Mucosa of descending colon (tissue), 3 donors: ENCODE measurements around the gene GABRG3. TPM values are rescaled to one million over a fixed set of nuclear protein-coding genes. Genes with fewer than 3 reads are reported as not detected.

ENCODE experiments used
- ATAC-seq: fragments of 200-7000 bp; cut with Tn5 transposase; one replicate; pipeline ENCODE4 v1.9.1; 2020; ENCODE audit warnings: mild to moderate bottlenecking, moderate library complexity
- DNase-seq, 3 donors: peaks; one replicate each; pipeline ENCODE4 v3.0.0-alpha.2; 2020
- H3K36me3 ChIP-seq: fragments of 200-600 bp; one replicate; pipeline ENCODE4 v1.8.0; 2021; ENCODE audit warnings: low read depth, mild to moderate bottlenecking
- H3K4me1 ChIP-seq: fragments of 200-600 bp; one replicate; pipeline ENCODE4 v1.8.0; 2021; ENCODE audit warnings: low read depth, mild to moderate bottlenecking
- H3K4me3 ChIP-seq: fragments of 200-600 bp; one replicate; pipeline ENCODE4 v1.8.0; 2021; ENCODE audit warnings: mild to moderate bottlenecking
- H3K9me3 ChIP-seq: fragments of 200-600 bp; one replicate; pipeline ENCODE4 v1.8.0; 2021; ENCODE audit warnings: mild to moderate bottlenecking
- CTCF ChIP-seq: fragments of 200-600 bp; IDR thresholded peaks from one replicate; pipeline ENCODE4 v1.8.0; 2022; ENCODE audit warnings: antibody characterized with exemption, mild to moderate bottlenecking
- intact Hi-C, 2 donors: fragments of 100-400 bp; cut with DNase I in 1 of 2; cut with micrococcal nuclease in 1 of 2; formaldehyde crosslinking; loops; one replicate each; pipeline versions ENCODE4 v1.11.0 to v1.11.1; 2022; cut with DNase I, micrococcal nuclease
- total RNA-seq, 3 donors: library from RNA; stranded (reverse); fragmentation: NEBNext Ultra II Directional in 2 of 3; extraction: Animal tissue kit (Norgen Biotek cat#: 25700) in 2 of 3; gene quantifications; one replicate each; pipeline versions ENCODE4 v1.2.1 to v1.2.4, GENCODE V29; 2021 to 2023
- donor health status: DM: no; HTN: no; CAD: no; lungs with moderate emphysema.
- donor health status: DM: no; HTN: no; CAD: no.
- donor health status: DM: no; HTN: yes; CAD: no.

GABRG3 gene
- total RNA-seq, 3 donors from 2014 or later: 0.03 TPM; not detected in 2

GRCh38 chr15:26971271-26972018, 464 bp downstream of the GABRG3 start:
- Histone ChIP-seq H3K9me3 (peaks cover 32% of the 10 kb centered on the region), H3K4me1 (no peaks in the 10 kb centered on the region), H3K36me3 (no peaks in the 10 kb centered on the region), H3K4me3 (no peak overlapping the region)
- intact Hi-C loops: no loop called here
- ATAC-seq (no peak), DNase-seq (no peak)
- TF ChIP-seq CTCF: no peak

GRCh38 chr15:26972636-26973035, 1.7 kb downstream of the GABRG3 start:
- no peak for ATAC-seq
- peaks cover 21% of the 10 kb centered on the region for H3K9me3 ChIP-seq
- H3K4me3 ChIP-seq: no peak overlapping the region
- H3K4me1 ChIP-seq: no peaks in the 10 kb centered on the region
- no peaks in the 10 kb centered on the region for H3K36me3 ChIP-seq
- TF ChIP-seq CTCF: no peak
- DNase-seq: no peak
- intact Hi-C loops: no loop called here

- Histone ChIP-seq H3K36me3 (no peaks in the 10 kb centered on the region), H3K4me1 (no peaks in the 10 kb centered on the region), H3K4me3 (no peak overlapping the region), H3K9me3 (peaks cover 14% of the 10 kb centered on the region)
- no peak for TF ChIP-seq CTCF
- ATAC-seq: no peak
- no peak for DNase-seq
- intact Hi-C loops: no loop called here
Measured at GRCh38 chr15:26974120-26974780, 3.3 kb downstream of the GABRG3 start.

GRCh38 chr15:26981492-26981891, 10.5 kb downstream of the GABRG3 start:
- DNase-seq: no peak
- peaks cover 37% of the 10 kb centered on the region for H3K9me3 ChIP-seq
- no peak for TF ChIP-seq CTCF
- H3K4me3 ChIP-seq: no peak overlapping the region
- H3K4me1 ChIP-seq: no peaks in the 10 kb centered on the region
- no peak for ATAC-seq
- no peaks in the 10 kb centered on the region for H3K36me3 ChIP-seq
- intact Hi-C loops: no loop called here

- intact Hi-C loops: no loop called here
- no peak overlapping the region for H3K4me3 ChIP-seq
- H3K36me3 ChIP-seq: no peaks in the 10 kb centered on the region
- peaks cover 39% of the 10 kb centered on the region for H3K9me3 ChIP-seq
- DNase-seq (no peak), ATAC-seq (no peak)
- no peak for TF ChIP-seq CTCF
- no peaks in the 10 kb centered on the region for H3K4me1 ChIP-seq
Measured at GRCh38 chr15:26983822-26984221, 12.8 kb downstream of the GABRG3 start.
